HCT116 (cell line): ENCODE data around the gene C11orf68. TPM values are rescaled to one million over a fixed set of nuclear protein-coding genes. Genes with fewer than 3 reads are reported as not detected.

ENCODE experiments used
- total RNA-seq: library from RNA; stranded (reverse); gene quantifications from one replicate; pipeline ENCODE4 v1.2.1, GENCODE V29; 2021; ENCODE audit not compliant: unreplicated experiment

Gene C11orf68
- total RNA-seq, 1 experiment from 2014 or later: 49.8 TPM

Other genes with a start within 250 kb of the C11orf68 start
- 78.7 TPM for gene KAT5, start 206.8 kb downstream of the C11orf68 start, total RNA-seq
- gene RNASEH2C, start 198.3 kb downstream of the C11orf68 start, total RNA-seq: 28.5 TPM
- 19.5 TPM for gene AP5B1, start 138.1 kb downstream of the C11orf68 start, total RNA-seq
- gene OVOL1, start 132.0 kb downstream of the C11orf68 start, total RNA-seq: 14.7 TPM
- gene SNX32, start 85.1 kb downstream of the C11orf68 start, total RNA-seq: not detected
- gene CFL1, start 60.9 kb downstream of the C11orf68 start, total RNA-seq: 1,270 TPM
- 47.2 TPM for gene MUS81, start 58.6 kb downstream of the C11orf68 start, total RNA-seq
- 8.4 TPM for gene EFEMP2, start 46.3 kb downstream of the C11orf68 start, total RNA-seq
- not detected for gene CTSW, start 39.2 kb downstream of the C11orf68 start, total RNA-seq
- gene FIBP, start 30.6 kb downstream of the C11orf68 start, total RNA-seq: 96.0 TPM
- gene CCDC85B, start 28.4 kb downstream of the C11orf68 start, total RNA-seq: 84.3 TPM
- gene FOSL1, start 18.7 kb downstream of the C11orf68 start, total RNA-seq: 125 TPM
- gene DRAP1, start 364 bp upstream of the C11orf68 start, total RNA-seq: 158 TPM
- gene TSGA10IP, start 26.4 kb upstream of the C11orf68 start, total RNA-seq: not detected
- gene SART1, start 42.7 kb upstream of the C11orf68 start, total RNA-seq: 47.9 TPM
- 45.5 TPM for gene EIF1AD, start 83.1 kb upstream of the C11orf68 start, total RNA-seq
- gene BANF1, start 83.4 kb upstream of the C11orf68 start, total RNA-seq: 356 TPM
- gene CST6, start 92.9 kb upstream of the C11orf68 start, total RNA-seq: 68.1 TPM
- 2.4 TPM for gene CATSPER1, start 107.4 kb upstream of the C11orf68 start, total RNA-seq
- gene GAL3ST3, start 130.1 kb upstream of the C11orf68 start, total RNA-seq: not detected
- 300 TPM for gene SF3B2, start 133.3 kb upstream of the C11orf68 start, total RNA-seq
- gene PACS1, start 151.2 kb upstream of the C11orf68 start, total RNA-seq: 41.1 TPM